Measurements from ENCODE around the gene FOXP1.

FOXP1 gene

GRCh38 chr3:71057526-71057894, 526.0 kb downstream of the FOXP1 start:
- DNase-seq (ENCODE audit: low spot score) = no peak

DNA sequence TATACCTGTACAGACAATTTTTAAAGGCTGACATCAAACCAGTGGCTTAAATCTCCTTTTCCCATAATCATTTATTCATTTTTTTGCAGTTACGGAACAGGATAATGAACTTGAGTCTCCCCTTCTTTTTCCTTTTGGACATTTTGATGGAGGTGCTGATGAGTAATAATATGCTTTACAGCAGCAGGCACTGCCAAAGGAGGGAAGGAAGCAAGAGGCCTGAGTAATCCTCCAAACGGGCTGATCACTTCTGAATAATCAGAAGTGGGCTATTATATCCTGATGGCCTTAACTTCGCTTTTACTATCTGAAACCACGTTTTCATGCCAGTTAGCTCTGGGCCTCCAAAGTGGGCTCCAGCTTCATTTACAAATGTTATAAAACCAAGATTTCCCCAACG, 527.2 kb downstream of the FOXP1 start:
- no peak for DNase-seq (ENCODE audit: low spot score)

DNA sequence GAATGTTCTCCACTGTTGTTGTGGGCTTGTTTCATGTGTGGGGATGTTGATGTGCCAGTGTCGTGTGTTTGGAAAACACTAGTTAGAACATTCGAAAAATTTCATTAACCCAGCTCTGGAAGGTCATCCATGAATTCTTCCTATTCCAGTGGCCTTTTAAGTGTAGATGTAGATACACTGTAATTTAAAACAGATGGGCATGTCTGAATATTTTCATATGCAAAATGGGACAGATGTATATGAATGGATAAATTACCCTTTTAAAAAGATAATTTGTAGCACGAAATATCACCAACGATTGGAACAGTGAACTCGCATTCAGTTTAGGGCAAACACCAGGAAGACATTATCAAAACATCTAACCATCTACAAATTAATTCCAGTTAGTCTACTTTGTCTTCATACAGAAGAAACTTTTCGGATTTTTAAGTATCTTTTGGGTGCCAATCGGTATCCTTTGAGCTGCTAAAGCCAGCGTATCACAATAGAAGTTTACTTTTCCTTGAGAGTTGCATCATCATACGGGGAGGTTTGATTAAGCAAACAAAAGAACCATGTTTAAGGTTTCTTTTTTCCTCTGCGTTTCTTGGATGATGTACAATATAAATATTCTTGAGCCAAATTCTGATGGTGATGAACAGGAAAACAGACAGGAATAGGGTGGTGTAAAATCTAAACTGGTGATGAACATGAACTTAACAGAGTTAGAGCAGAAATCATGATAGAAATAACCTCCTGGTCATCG, 528.1 kb downstream of the FOXP1 start:
- DNase-seq (ENCODE audit: low spot score) = no peak

- no peak for DNase-seq (ENCODE audit: low spot score)
Observed at GRCh38 chr3:71054312-71054711, 529.2 kb downstream of the FOXP1 start.

GRCh38 chr3:71053495-71053894, 530.0 kb downstream of the FOXP1 start:
- DNase-seq (ENCODE audit: low spot score) = no peak

DNA sequence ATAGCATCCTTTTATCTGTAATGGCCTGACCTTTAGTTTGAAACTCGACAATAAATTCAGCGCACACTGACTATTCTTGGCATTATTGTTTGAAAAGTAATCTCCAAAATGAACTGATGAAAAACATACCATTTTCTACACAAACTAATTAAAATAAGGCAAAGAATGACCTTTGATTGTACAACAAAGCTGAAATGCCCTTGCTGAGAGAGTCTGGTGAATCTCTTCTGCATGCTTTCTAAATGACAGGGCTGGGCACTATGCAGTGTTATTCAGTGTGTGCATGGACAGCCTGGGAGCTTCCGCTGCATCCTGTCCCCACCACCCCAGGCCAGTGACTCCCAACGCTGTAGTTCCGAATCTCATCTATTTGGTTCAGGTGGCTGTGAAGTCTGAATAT, 530.8 kb downstream of the FOXP1 start:
- no peak for DNase-seq (ENCODE audit: low spot score)

GRCh38 chr3:71051893-71052687, 531.4 kb downstream of the FOXP1 start:
- no peak for DNase-seq (ENCODE audit: low spot score)

DNA sequence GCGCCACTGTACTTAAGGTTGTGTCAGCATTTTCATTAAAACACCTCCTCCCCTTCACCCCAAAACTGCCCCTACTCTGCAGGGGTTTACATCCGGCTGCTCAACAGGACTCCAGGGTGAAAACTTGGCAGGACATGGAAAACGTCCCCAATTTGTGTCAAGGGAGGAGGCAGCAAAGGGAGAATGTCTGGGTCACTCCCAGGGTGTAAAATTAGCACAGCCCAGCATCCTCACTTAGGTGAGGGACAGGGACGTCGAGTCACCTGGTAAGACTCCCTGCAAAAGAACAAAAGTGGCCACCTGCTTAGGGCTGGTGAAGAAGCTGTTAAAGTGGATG, 532.3 kb downstream of the FOXP1 start:
- DNase-seq (ENCODE audit: low spot score) = no peak

DNA sequence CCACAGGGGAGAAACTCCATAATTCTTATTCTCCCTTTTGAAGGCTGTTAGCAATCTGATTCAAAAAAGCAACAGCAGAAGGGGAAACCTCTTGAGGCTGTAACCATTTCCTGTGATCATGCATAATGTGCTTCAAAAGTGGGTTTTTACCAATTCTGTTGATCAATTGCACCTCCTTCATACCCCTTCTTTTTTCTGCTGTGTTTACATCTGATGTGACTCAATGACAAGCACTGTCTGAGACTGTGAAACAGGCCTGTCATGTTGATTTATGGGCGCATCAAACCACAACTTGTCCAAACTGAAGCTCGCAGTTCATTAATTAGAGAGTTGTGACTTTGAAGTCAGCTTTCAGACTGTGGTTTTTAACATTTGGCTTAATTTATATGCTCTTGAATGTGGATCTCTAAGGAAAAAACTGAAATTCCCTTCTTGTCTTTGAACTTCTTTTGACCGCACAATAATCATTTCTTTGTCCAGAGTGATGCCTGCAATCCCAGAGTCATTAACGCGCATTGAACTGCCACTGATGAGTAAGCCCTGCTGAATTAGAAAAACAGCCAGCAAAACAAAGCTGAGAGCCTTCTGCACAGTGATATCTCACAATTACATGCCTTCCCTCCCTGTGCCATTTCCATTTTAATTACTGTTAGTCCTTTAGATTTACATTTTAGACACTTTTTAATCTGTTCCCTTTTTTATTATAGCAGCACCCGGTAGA, 532.8 kb downstream of the FOXP1 start:
- DNase-seq (ENCODE audit: low spot score) = peak; percentile 88

DNA sequence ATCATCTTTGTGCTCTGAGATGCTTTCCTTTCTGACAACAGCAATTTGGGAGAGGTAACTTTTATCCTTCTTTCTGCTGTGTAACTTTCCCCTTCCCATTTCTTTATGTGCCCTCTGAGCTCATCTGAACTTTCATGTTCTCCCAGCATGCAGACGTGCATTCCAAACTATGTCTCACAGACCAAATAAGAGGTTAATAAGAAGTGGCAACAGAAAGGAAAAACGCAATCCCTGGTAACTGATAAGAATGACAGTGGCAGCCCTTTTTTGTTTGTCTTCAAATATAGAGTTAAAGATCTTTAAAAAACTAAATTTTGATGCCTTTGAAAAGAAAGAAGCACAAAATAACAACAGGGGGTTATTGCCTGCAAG, 533.4 kb downstream of the FOXP1 start:
- no peak for DNase-seq (ENCODE audit: low spot score)

- DNase-seq (ENCODE audit: low spot score) = no peak
Observed at GRCh38 chr3:71048948-71049347, 534.6 kb downstream of the FOXP1 start.

GRCh38 chr3:71047616-71048531, 535.7 kb downstream of the FOXP1 start:
- no peak for DNase-seq (ENCODE audit: low spot score)

DNA sequence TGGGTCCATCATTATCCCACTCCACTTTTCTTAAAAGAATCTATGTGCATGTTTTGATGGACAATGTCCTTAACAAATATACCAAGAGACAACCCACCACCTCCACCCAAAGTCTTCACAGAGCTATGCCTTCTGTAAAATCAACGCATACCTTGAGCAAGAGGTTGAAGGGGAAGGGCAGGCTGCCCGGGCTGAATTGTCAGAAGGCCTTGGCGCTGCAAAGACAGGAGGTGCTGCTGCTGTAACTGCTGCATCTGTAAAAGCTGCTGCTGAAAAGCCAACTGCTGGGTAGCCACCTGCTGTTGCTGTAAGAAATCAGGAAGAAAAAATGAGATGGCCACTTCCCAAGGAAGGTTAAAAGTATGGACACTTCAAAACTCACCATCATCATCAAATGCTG, 536.7 kb downstream of the FOXP1 start:
- no peak for DNase-seq (ENCODE audit: low spot score)

- DNase-seq (ENCODE audit: low spot score) = no peak
Observed at GRCh38 chr3:71045917-71046282, 537.6 kb downstream of the FOXP1 start.

GRCh38 chr3:71045212-71045916, 538.2 kb downstream of the FOXP1 start:
- DNase-seq (ENCODE audit: low spot score) = no peak

GRCh38 chr3:71042759-71043158, 540.8 kb downstream of the FOXP1 start:
- no peak for DNase-seq (ENCODE audit: low spot score)

DNA sequence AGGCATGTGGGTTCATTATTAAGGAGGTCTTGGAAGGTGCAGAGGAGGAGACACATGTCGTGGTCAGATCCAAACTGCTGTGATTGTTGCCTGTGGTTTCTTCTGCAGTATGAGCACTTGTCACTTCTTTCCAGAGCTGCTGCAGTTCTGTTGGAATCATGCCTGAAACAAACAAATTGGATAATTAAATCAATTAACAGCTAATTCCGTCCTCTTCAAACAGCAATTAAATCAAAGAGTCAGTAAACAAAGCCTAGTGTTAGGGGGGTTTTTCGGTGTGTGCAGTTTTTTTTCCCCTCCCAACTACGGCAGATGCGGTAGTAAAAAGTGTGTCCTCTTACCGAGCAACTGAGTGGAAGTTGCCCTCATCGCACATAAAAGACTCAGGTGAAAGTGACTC, 542.2 kb downstream of the FOXP1 start:
- DNase-seq (ENCODE audit: low spot score) = no peak

DNA sequence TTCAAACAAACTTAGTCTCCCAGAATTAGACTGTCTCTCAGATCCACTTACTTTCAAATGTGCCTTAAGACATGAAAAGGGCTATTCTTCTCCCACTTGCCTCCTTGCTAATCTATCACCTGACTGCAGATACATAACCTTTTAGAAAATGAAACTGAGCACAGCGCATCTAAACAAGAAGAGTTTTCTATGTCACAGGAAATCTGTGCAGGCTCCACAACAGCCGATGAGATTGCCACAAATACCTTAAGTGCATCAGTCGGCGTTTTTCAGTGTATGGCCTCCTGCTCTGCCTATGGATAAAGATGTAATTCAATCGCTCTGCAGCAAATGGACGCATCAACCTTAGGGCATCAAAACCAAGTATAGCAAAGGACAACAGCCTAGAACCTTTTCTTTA, 544.2 kb downstream of the FOXP1 start:
- DNase-seq (ENCODE audit: low spot score) = no peak

- DNase-seq (ENCODE audit: low spot score) = no peak
Observed at GRCh38 chr3:71037775-71038174, 545.8 kb downstream of the FOXP1 start.

DNA sequence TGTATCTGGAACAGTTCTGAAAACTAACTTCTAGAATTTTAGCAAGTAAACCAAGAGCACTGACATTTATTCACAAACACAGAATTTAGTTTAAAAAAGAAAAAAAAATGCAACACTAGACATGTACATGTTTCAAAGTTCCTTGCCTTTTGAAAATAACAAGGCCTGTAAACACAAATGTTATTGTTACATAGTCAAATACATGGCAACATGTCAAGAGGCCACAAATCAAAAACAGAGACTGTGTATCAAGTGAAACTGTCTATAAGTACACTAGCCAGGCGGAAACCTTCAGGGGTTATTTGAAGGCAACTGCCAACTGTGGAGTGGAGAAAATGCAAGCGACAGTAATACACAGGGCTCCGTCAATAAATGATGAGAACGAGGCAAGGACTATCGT, 547.6 kb downstream of the FOXP1 start:
- no peak for DNase-seq (ENCODE audit: low spot score)

DNA sequence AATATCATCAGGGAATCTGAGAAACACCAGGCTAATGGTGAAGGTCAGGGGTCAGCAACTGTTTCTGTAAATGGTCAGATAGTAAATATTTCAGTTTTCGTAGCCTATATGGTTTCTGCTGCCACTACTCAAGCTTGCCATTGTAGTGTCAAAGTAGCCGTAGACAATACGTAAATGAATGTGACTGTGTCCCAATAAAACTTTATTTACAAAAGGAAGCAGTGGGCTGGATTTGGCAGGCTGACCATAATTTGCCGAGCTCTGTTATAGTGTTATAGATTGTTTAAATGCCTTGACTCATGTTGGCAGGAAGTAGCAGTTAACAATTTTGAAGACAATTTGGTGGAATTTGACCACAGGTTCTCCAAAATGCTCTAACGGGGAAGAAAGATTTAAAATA, 548.2 kb downstream of the FOXP1 start:
- DNase-seq (ENCODE audit: low spot score) = no peak

Data from globus pallidus (tissue), 1 donor.